BJ (cell line): ENCODE results near the gene HEPN1. TPM values are rescaled to one million over a fixed set of nuclear protein-coding genes. Genes with fewer than 3 reads are reported as not detected.

Experiments
- CTCF ChIA-PET: fragments of 350-600 bp; formaldehyde crosslinking; extraction: SDS; loops from one replicate; lab custom pipeline; 2021; ENCODE audit warnings: antibody characterized with exemption, inconsistent platforms; lab: Yijun Ruan, JAX
- POLR2A ChIA-PET: fragments of 300-600 bp; sonication (Branson Sonifier 250); formaldehyde crosslinking; extraction: SDS; loops from one replicate; lab custom pipeline; 2021; ENCODE audit warnings: antibody characterized with exemption; lab: Charles Lee
- DNase-seq: peaks from one replicate; pipeline ENCODE4 v3.0.0-alpha.2; 2011; ENCODE audit warnings: low read depth
- H3K27me3 ChIP-seq: 2 replicates; pipeline ENCODE4 v1.6.0; 2011; ENCODE audit warnings: low read length; ENCODE audit not compliant: control insufficient read depth, insufficient read depth
- H3K36me3 ChIP-seq: 2 replicates; pipeline ENCODE4 v1.5.1; 2011; ENCODE audit warnings: low read length; ENCODE audit not compliant: control insufficient read depth, insufficient read depth
- H3K4me3 ChIP-seq: 2 replicates; pipeline ENCODE4 v1.5.1; 2011; ENCODE audit warnings: low read depth, mild to moderate bottlenecking, control low read depth, low read length
- CTCF ChIP-seq: IDR thresholded peaks from 2 replicates; pipeline ENCODE4 v1.5.1; 2011; ENCODE audit warnings: low read depth, mild to moderate bottlenecking, control low read depth, inconsistent platforms, low read length, moderate library complexity; ENCODE audit not compliant: insufficient read depth
- polyA plus RNA-seq: library from polyadenylated mRNA; depleted of rRNA; stranded (reverse); fragments of >200 nt; gene quantifications from 2 replicates; pipeline ENCODE4 v1.2.3, GENCODE V29; 2011

HEPN1 gene
- polyA plus RNA-seq, 1 experiment: not detected

GRCh38 chr11:124886978-124887666, 31.9 kb upstream of the HEPN1 start:
- POLR2A ChIA-PET: no interaction called here
- H3K36me3 ChIP-seq: no peaks in the 10 kb centered on the region
- CTCF ChIA-PET: interaction anchor here (1.1 to 3.5 kb wide), 3 partner anchors 9 to 21 kb away, joined by 3 to 16 read pairs (median 11); no protein-coding TSS in a partner anchor

GRCh38 chr11:124887667-124888013, 31.4 kb upstream of the HEPN1 start:
- ChIA-PET POLR2A (no interaction called here), CTCF (interaction anchor here (1.1 to 3.5 kb wide), 3 partner anchors 10 to 21 kb away, joined by 3 to 16 read pairs (median 11); no protein-coding TSS in a partner anchor)
- no peak for DNase-seq
- Histone ChIP-seq H3K27me3 (no peaks in the 10 kb centered on the region), H3K36me3 (no peaks in the 10 kb centered on the region), H3K4me3 (no peak overlapping the region)
- no peak for TF ChIP-seq CTCF

More at GRCh38 chr11:124886978-124887666, 31.9 kb upstream of the HEPN1 start:
- no peak for TF ChIP-seq CTCF
- no peak for DNase-seq
- Histone ChIP-seq H3K4me3 (no peak overlapping the region), H3K27me3 (no peaks in the 10 kb centered on the region)

GRCh38 chr11:124889191-124890091, 29.6 kb upstream of the HEPN1 start:
- H3K36me3 ChIP-seq: no peaks in the 10 kb centered on the region
- DNase-seq: no peak
- no peak for TF ChIP-seq CTCF
- H3K27me3 ChIP-seq: no peaks in the 10 kb centered on the region
- CTCF ChIA-PET: interaction anchor here (0.6 to 3.5 kb wide), 7 partner anchors 8 to 251 kb away, joined by 3 to 16 read pairs (median 5); no protein-coding TSS in a partner anchor
- POLR2A ChIA-PET: no interaction called here
- no peak overlapping the region for H3K4me3 ChIP-seq

- CTCF ChIA-PET: interaction anchor here (0.6 to 2.4 kb wide), 5 partner anchors 8 to 252 kb away, joined by 3 to 8 read pairs (median 5); no protein-coding TSS in a partner anchor
- no peak for TF ChIP-seq CTCF
These were observed 28.9 kb upstream of the HEPN1 start for GRCh38 chr11:124890151-124890550.

More at GRCh38 chr11:124890151-124890550, 28.9 kb upstream of the HEPN1 start:
- H3K36me3 ChIP-seq: no peaks in the 10 kb centered on the region
- no peaks in the 10 kb centered on the region for H3K27me3 ChIP-seq
- no peak overlapping the region for H3K4me3 ChIP-seq
- POLR2A ChIA-PET: no interaction called here
- no peak for DNase-seq
